ENCODE measurements around the gene OR10H3.

- TF ChIP-seq TAF1 (IDR thresholded peaks at IDR 0.05; ENCODE audit: low read depth), result no peak
- TF ChIP-seq USF1 (IDR thresholded peaks at IDR 0.05), result no peak
These were observed 31.8 kb downstream of the OR10H3 start for GRCh38 chr19:15769586-15769985.

All from Ishikawa (cell line).